Measurements from ENCODE around the gene ZNF90.
"Not testable (repeated sequence)": the region's sequence is repeated elsewhere in the genome, so short reads cannot be mapped to it uniquely, and the experiment has no call there.

GRCh38 chr19:20045742-20046141, 32.1 kb upstream of the ZNF90 start:
- not testable (repeated sequence) for TF ChIP-seq CTCF, POLR2A (IDR thresholded peaks at IDR 0.05)

All from heart left ventricle (tissue), 13 donors.